HL-60 (cell line): Measurements from ENCODE around the gene RTN4RL1.

Experiments used
- GABPA ChIP-seq: IDR thresholded peaks from 2 replicates; pipeline ENCODE4 v1.6.1; 2012; ENCODE audit warnings: low read depth
- POLR2AphosphoS5 ChIP-seq: IDR thresholded peaks from 2 replicates; pipeline ENCODE4 v1.6.1; 2012; ENCODE audit warnings: low read depth
- SPI1 ChIP-seq: IDR thresholded peaks from 2 replicates; pipeline ENCODE4 v1.6.1; 2012; ENCODE audit warnings: low read depth, mild to moderate bottlenecking, borderline replicate concordance
- TF ChIP-seq, protein P1 (sequence below): IDR thresholded peaks from one replicate; pipeline ENCODE4 v1.5.1; 2011; ENCODE audit warnings: low read length, control low read depth, inconsistent platforms; ENCODE audit not compliant: insufficient read depth
- TF ChIP-seq, protein P2 (sequence below): IDR thresholded peaks from 2 replicates; pipeline ENCODE4 v1.6.1; 2012; ENCODE audit warnings: low read depth; ENCODE audit not compliant: insufficient replicate concordance

DNA sequence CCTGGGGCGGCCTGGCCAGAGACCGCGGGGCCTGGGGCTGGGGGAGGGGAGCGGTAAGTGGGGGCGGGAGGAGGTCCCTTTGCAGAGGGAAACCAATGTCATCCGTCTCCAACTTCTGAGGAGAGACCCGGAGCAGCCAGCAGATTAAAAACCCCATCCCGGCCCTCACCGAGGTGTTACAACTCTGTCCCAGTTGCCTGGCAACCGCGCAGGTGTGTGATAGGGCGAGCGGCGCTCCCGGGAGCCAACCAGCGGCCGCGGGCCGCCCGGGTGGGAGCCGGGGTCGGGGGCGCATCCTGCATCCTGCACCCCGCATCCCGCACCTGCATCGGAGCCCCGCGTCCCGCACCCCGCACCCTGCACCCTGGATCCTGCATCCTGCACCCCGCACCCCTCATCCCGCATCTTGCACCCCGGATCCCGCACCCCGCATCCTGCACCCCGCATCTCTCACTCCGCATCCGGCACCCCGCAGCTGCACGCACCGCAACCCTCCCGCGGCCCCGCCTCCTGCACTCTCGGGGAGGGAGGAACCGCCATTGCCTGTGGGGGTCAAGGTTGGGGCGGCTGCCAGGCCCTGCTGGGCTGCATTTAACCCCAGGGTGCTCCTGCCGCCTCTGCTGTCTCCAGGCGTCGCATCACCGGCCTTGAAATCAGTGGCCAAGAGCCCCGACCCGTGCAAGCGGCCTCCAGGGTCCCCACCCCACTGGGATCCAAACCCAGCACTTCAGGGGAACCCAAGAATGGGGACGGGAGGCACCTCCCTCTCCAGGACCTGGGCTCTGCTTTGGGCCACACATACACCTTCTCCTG is 47.3 kb downstream of the RTN4RL1 start:
- TF ChIP-seq, protein P1, sequence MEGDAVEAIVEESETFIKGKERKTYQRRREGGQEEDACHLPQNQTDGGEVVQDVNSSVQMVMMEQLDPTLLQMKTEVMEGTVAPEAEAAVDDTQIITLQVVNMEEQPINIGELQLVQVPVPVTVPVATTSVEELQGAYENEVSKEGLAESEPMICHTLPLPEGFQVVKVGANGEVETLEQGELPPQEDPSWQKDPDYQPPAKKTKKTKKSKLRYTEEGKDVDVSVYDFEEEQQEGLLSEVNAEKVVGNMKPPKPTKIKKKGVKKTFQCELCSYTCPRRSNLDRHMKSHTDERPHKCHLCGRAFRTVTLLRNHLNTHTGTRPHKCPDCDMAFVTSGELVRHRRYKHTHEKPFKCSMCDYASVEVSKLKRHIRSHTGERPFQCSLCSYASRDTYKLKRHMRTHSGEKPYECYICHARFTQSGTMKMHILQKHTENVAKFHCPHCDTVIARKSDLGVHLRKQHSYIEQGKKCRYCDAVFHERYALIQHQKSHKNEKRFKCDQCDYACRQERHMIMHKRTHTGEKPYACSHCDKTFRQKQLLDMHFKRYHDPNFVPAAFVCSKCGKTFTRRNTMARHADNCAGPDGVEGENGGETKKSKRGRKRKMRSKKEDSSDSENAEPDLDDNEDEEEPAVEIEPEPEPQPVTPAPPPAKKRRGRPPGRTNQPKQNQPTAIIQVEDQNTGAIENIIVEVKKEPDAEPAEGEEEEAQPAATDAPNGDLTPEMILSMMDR, result no peak
- no peak for TF ChIP-seq GABPA
- TF ChIP-seq POLR2AphosphoS5, result no peak
- TF ChIP-seq, protein P2, sequence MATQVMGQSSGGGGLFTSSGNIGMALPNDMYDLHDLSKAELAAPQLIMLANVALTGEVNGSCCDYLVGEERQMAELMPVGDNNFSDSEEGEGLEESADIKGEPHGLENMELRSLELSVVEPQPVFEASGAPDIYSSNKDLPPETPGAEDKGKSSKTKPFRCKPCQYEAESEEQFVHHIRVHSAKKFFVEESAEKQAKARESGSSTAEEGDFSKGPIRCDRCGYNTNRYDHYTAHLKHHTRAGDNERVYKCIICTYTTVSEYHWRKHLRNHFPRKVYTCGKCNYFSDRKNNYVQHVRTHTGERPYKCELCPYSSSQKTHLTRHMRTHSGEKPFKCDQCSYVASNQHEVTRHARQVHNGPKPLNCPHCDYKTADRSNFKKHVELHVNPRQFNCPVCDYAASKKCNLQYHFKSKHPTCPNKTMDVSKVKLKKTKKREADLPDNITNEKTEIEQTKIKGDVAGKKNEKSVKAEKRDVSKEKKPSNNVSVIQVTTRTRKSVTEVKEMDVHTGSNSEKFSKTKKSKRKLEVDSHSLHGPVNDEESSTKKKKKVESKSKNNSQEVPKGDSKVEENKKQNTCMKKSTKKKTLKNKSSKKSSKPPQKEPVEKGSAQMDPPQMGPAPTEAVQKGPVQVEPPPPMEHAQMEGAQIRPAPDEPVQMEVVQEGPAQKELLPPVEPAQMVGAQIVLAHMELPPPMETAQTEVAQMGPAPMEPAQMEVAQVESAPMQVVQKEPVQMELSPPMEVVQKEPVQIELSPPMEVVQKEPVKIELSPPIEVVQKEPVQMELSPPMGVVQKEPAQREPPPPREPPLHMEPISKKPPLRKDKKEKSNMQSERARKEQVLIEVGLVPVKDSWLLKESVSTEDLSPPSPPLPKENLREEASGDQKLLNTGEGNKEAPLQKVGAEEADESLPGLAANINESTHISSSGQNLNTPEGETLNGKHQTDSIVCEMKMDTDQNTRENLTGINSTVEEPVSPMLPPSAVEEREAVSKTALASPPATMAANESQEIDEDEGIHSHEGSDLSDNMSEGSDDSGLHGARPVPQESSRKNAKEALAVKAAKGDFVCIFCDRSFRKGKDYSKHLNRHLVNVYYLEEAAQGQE, result no peak
- TF ChIP-seq SPI1, result no peak
